CD14-positive monocyte (primary cell): Measurements from ENCODE around the gene UNC119B. TPM values are rescaled to one million over a fixed set of nuclear protein-coding genes. Genes with fewer than 3 reads are reported as not detected.

Source experiments
- DNase-seq, 3 donors: peaks; one replicate each; pipeline ENCODE4 v3.0.0-alpha.2; 2011 to 2022
- H2AFZ ChIP-seq: 2 replicates; pipeline ENCODE4 v1.6.0; 2012; ENCODE audit warnings: mild to moderate bottlenecking, low read depth, low read length, inconsistent platforms; ENCODE audit not compliant: insufficient read depth, poor library complexity, severe bottlenecking
- H3K27ac ChIP-seq, 2 donors: 1 replicate in 1 of 2; 2 replicates in 1 of 2; pipeline ENCODE4 v1.5.1; 2012 to 2013; ENCODE audit warnings: low read length in 2 of 2, control low read depth in 1 of 2, inconsistent platforms in 1 of 2, low read depth in 1 of 2, mild to moderate bottlenecking in 1 of 2
- H3K27me3 ChIP-seq, 2 donors: one replicate each; pipeline versions ENCODE4 v1.6.0 to v1.6.1; 2011 to 2013; ENCODE audit warnings: low read length in 2 of 2; ENCODE audit not compliant: control insufficient read depth in 2 of 2, insufficient read depth in 2 of 2
- H3K36me3 ChIP-seq, 2 donors: replicated peaks in 1 of 2; 1 replicate in 1 of 2; 2 replicates in 1 of 2; pipeline versions ENCODE4 v1.5.1 to v1.6.1; 2012 to 2013; ENCODE audit warnings: low read length in 2 of 2, control low read depth in 1 of 2, inconsistent platforms in 1 of 2, mild to moderate bottlenecking in 1 of 2; ENCODE audit not compliant: insufficient read depth in 2 of 2, control insufficient read depth in 1 of 2
- H3K4me1 ChIP-seq, 2 donors: 1 replicate in 1 of 2; 2 replicates in 1 of 2; pipeline versions ENCODE4 v1.5.1 to v1.6.1; 2012 to 2013; ENCODE audit warnings: low read length in 2 of 2, control low read depth in 1 of 2, inconsistent platforms in 1 of 2, mild to moderate bottlenecking in 1 of 2, moderate library complexity in 1 of 2; ENCODE audit not compliant: insufficient read depth in 2 of 2, control insufficient read depth in 1 of 2
- H3K4me2 ChIP-seq: replicated peaks from 2 replicates; pipeline ENCODE3; 2012; ENCODE audit warnings: low read length, moderate library complexity, mild to moderate bottlenecking; ENCODE audit not compliant: poor library complexity, severe bottlenecking; ENCODE audit errors: extremely low read depth
- H3K4me3 ChIP-seq, 3 experiments: fragments of 200-600 bp in 1 of 3; sonication (generic) in 1 of 3; replicated peaks in 1 of 3; 1 replicate in 2 of 3; 2 replicates in 1 of 3; pipeline ENCODE4 v1.5.1; 2011 to 2013; ENCODE audit warnings: low read length in 3 of 3, mild to moderate bottlenecking in 3 of 3, control low read depth in 2 of 3, low read depth in 2 of 3, inconsistent platforms in 1 of 3, moderate library complexity in 1 of 3
- H3K79me2 ChIP-seq: 2 replicates; pipeline ENCODE4 v1.6.0; 2012; ENCODE audit warnings: mild to moderate bottlenecking, control low read depth, inconsistent platforms, low read length, moderate library complexity; ENCODE audit not compliant: insufficient read depth
- H3K9ac ChIP-seq: 2 replicates; pipeline ENCODE4 v1.6.0; 2017; ENCODE audit warnings: low read length, mild to moderate bottlenecking; ENCODE audit not compliant: insufficient read depth, poor library complexity, severe bottlenecking
- H3K9me3 ChIP-seq, 2 donors: replicated peaks in 1 of 2; 1 replicate in 1 of 2; 2 replicates in 1 of 2; pipeline versions ENCODE4 v1.5.1 to v1.6.1; 2012 to 2013; ENCODE audit warnings: low read length in 2 of 2, control low read depth in 1 of 2; ENCODE audit not compliant: control insufficient read depth in 1 of 2, insufficient read depth in 1 of 2
- H4K20me1 ChIP-seq: 2 replicates; pipeline ENCODE4 v1.6.0; 2012; ENCODE audit warnings: mild to moderate bottlenecking, low read length, control low read depth, moderate library complexity; ENCODE audit not compliant: insufficient read depth
- H3K27ac Mint-ChIP-seq, 7 donors: one replicate each; pipeline ENCODE4 v1.8.0; 2020; ENCODE audit warnings: mild to moderate bottlenecking in 7 of 7, mixed read lengths in 7 of 7, moderate library complexity in 6 of 7, inconsistent platforms in 2 of 7
- H3K27me3 Mint-ChIP-seq, 3 donors: one replicate each; pipeline ENCODE4 v1.8.0; 2021 to 2022; ENCODE audit warnings: low read depth in 3 of 3, mild to moderate bottlenecking in 3 of 3, mixed read lengths in 3 of 3, moderate library complexity in 3 of 3, inconsistent platforms in 1 of 3
- H3K36me3 Mint-ChIP-seq, 2 donors: one replicate each; pipeline ENCODE4 v1.8.0; 2020; ENCODE audit warnings: mixed read lengths in 2 of 2, inconsistent platforms in 1 of 2, mild to moderate bottlenecking in 1 of 2
- H3K4me1 Mint-ChIP-seq: one replicate; pipeline ENCODE4 v1.8.0; 2020; ENCODE audit warnings: mild to moderate bottlenecking, mixed read lengths
- H3K4me3 Mint-ChIP-seq, 2 donors: one replicate each; pipeline ENCODE4 v1.8.0; 2020; ENCODE audit warnings: mild to moderate bottlenecking in 2 of 2, mixed read lengths in 2 of 2, moderate library complexity in 1 of 2
- H3K9me3 Mint-ChIP-seq, 7 donors: one replicate each; pipeline ENCODE4 v1.8.0; 2020 to 2022; ENCODE audit warnings: mixed read lengths in 7 of 7, mild to moderate bottlenecking in 6 of 7, moderate library complexity in 6 of 7, inconsistent platforms in 2 of 7
- CTCF ChIP-seq: fragments of 200-600 bp; IDR thresholded peaks from one replicate; pipeline ENCODE4 v1.8.0; 2022; ENCODE audit warnings: antibody characterized with exemption, mild to moderate bottlenecking
- WGBS: methylation state at CpG from one replicate; pipeline ENCODE4 v1.1.5; 2013; ENCODE audit warnings: missing lambda C conversion rate; ENCODE audit not compliant: insufficient coverage; 5-methylcytosine and 5-hydroxymethylcytosine counted together
- intact Hi-C, 2 donors: fragments of 100-400 bp; cut with micrococcal nuclease; formaldehyde crosslinking; loops; one replicate each; pipeline versions ENCODE4 v1.15.0 to v1.15.1; 2023
- polyA plus RNA-seq, 3 donors: library from polyadenylated mRNA; depleted of rRNA in 1 of 3; unstranded in 2 of 3; stranded (reverse) in 1 of 3; fragments of 300-500 nt in 2 of 3; fragments of >200 nt in 1 of 3; fragmentation: Illumina TruSeq in 2 of 3; gene quantifications; 1 replicate in 2 of 3; 2 replicates in 1 of 3; pipeline ENCODE4 v1.2.3, GENCODE V29; 2012 to 2021

Gene UNC119B
- polyA plus RNA-seq, 3 donors: 1.1 to 9.1 (median 2.1) TPM

- H3K36me3 Mint-ChIP-seq: no peaks in the 10 kb centered on the region
- H3K9me3 Mint-ChIP-seq: no peaks in the 10 kb centered on the region
- H4K20me1 ChIP-seq: no peaks in the 10 kb centered on the region
- H3K27ac Mint-ChIP-seq: peak overlapping the region in 1 of 7 donors; percentile 37
- H3K4me1 Mint-ChIP-seq: peaks cover 12% of the 10 kb centered on the region
- WGBS: 7% methylated on average over 3 of the region's 3 CpGs
- peaks cover 13 to 19% of the 10 kb centered on the region in 2 donors for H3K4me1 ChIP-seq
- no peak overlapping the region for H3K4me3 ChIP-seq
- H3K4me2 ChIP-seq: no peak overlapping the region
- no peaks in the 10 kb centered on the region for H3K36me3 ChIP-seq
- H3K9ac ChIP-seq: no peak overlapping the region
- no peak for TF ChIP-seq CTCF
- no peak overlapping the region for H3K4me3 Mint-ChIP-seq
- no peaks in the 10 kb centered on the region for H3K9me3 ChIP-seq
- no peak overlapping the region for H2AFZ ChIP-seq
- no peak overlapping the region for H3K27ac ChIP-seq
- peak; percentile 39 to 75 (median 49) for DNase-seq
- peaks cover 0 to 7% (median 6%) of the 10 kb centered on the region in 3 donors for H3K27me3 Mint-ChIP-seq
- no peaks in the 10 kb centered on the region for H3K27me3 ChIP-seq
- H3K79me2 ChIP-seq: no peaks in the 10 kb centered on the region
- intact Hi-C loops: no loop called here
Measured at GRCh38 chr12:120662879-120663278, 47.4 kb upstream of the UNC119B start.

GRCh38 chr12:120663741-120664140 is 46.5 kb upstream of the UNC119B start:
- H3K36me3 ChIP-seq: no peaks in the 10 kb centered on the region
- peaks cover 12% of the 10 kb centered on the region for H3K4me1 Mint-ChIP-seq
- DNase-seq: no peak

More at GRCh38 chr12:120663741-120664140, 46.5 kb upstream of the UNC119B start:
- Histone ChIP-seq H3K27me3 (no peaks in the 10 kb centered on the region), H3K9me3 (no peaks in the 10 kb centered on the region), H4K20me1 (no peaks in the 10 kb centered on the region), H3K9ac (no peak overlapping the region), H3K4me1 (peaks cover 13 to 17% of the 10 kb centered on the region in 2 donors), H3K79me2 (no peaks in the 10 kb centered on the region), H2AFZ (no peak overlapping the region), H3K27ac (no peak overlapping the region), H3K4me3 (no peak overlapping the region), H3K4me2 (no peak overlapping the region)
- Mint-ChIP-seq H3K36me3 (no peaks in the 10 kb centered on the region), H3K9me3 (no peaks in the 10 kb centered on the region), H3K4me3 (no peak overlapping the region), H3K27ac (peak overlapping the region in 1 of 7 donors; percentile 52), H3K27me3 (peaks cover 0 to 7% (median 6%) of the 10 kb centered on the region in 3 donors)
- TF ChIP-seq CTCF: no peak
- intact Hi-C loops: no loop called here
- WGBS: 94% methylated on average over 4 of the region's 5 CpGs
